Activated CD4-positive, CD25-positive, alpha-beta regulatory T cell (primary cell): ENCODE results near the gene CHST14.
"Not testable (repeated sequence)": the region's sequence is repeated elsewhere in the genome, so short reads cannot be mapped to it uniquely, and the experiment has no call there.

Experiments
- DNase-seq, 4 experiments: peaks; one replicate each; lab custom pipeline; 2025; lab: John Stamatoyannopoulos, UW

Gene CHST14

DNA sequence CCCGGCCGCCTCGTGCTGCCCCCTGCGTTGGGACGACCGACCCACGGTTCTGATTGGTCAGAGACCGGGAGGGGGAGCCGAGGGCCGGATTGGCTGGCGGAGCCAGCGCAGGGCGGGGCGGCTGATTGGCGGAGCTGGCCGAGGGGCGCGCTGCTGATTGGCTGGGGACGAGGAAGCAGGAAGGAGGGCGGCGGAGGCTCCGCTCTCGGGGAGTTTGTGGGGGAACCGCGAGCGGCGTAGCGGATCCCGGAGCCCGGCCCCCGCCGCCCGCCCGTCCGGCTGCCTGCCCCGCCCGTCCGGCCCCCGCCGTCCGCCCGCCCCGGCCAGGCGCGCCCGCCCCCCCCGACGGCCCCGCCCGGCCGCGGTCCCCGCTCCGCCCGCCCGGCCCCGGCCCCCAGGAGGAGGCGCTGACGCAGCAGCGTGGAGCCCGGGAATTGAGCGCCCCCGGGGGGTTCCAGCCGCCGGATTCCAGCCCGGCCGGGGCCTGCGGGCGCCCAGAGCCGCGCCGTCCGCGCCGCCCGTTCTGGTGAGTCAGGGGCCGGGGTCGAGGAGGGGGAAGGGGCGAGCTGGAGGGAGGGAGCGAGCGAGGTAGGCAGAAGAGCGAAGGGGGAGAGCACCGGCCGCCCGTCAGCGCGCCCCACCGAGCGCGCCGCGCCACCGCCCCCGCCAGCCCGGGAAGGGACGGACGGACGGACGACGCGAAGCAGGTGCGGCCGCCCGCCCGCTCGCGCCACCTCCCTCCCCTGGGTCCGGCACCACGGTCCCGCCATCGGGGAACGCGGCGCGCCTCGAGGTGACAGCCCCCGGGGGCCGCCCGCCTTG is 29.8 kb upstream of the CHST14 start, which contains the start of gene BAHD1:
Gene BAHD1 (plus strand): TSS at position 211 of the 822 bp plus-strand sequence. CDS start 17,512 bp downstream, outside the sequence.
- peak; percentile 87 to 92 (median 88) for DNase-seq

DNA sequence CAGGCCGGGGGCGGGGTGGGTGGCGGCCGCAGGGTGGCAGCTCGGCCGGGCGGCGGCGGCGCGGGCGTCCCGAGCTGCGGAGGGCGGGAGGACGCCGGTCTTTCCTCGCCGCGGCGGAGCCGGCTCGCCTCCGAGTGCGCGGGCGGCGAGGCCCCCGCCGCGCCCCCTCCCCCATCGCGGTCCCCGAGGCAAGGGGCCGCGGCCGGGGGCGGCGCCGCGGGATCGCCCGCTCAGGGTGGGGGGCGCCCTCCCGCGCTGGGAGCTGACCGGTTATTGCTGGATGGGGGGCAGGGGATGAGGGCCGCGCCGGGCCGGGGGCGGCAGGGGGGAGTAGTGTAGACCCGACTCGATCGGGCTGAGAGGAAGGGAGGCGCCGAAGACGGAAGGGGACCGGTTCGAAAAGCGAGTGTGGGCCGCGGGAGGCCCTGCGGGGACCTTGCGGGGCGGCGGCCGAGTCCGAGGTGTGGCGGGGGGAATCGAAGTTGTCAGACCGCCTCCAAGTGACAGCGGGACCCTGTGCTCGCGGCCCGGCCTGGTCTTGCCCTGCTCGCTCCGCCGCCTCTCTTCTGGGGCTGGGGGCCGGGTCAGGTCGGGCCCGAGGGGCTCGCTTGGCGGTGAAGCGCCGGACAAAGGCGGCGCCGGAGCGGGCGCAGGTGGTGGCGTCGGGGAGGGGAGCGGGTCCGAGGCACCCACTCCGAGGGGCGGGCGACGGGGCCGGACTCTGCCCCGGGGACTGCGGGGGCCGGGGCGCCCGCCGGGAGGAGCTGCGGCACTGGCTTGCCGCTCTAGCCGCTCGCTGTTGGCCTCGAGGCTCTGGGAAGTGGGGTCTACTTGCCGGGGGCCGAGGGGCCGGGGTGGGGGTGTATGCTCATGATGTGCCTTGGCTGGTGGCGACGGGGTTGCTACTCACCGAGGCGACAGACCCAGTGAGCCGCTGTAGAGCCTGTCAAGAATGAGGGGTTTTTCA is 28.9 kb upstream of the CHST14 start:
- DNase-seq, result no peak

DNA sequence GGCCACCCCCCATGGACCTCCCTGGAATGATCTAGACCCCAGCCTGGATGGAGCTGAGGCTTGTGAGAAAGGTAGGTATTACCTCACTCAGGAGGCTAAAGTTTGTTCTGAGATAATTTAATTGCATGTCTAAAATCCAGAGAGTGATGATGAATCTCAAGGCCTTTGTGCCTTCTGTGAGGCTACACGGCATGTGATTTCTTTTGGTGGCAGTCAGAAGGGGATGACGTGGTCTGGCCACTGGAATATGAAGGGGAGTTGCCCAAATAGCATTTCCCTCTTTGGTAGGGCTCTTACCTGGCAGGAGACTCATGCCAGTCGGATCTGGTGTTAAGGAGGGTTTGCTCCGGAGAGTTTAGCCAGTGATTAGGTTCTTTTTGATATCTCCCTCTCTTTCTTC is 27.5 kb upstream of the CHST14 start:
- DNase-seq, result no peak

DNA sequence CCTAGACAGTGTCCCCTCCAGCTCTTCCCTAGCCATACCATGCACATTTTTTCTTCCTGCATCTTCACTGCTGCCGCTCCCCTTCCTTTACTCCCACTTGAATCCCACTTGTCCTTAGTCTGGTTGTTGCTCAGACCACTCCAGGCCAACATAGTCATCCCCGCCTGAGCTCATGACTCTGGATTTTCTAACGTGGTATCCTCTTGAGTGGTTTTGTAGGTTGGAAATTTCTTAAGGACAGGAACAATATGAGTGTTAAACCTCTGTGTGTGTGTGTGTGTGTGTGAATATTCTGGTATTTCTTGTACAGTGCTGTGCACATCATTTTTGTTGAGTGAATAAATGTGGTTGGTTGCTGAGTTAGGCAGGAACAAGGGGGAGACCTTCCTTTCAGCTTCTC is 26.9 kb upstream of the CHST14 start:
- DNase-seq, result no peak

DNA sequence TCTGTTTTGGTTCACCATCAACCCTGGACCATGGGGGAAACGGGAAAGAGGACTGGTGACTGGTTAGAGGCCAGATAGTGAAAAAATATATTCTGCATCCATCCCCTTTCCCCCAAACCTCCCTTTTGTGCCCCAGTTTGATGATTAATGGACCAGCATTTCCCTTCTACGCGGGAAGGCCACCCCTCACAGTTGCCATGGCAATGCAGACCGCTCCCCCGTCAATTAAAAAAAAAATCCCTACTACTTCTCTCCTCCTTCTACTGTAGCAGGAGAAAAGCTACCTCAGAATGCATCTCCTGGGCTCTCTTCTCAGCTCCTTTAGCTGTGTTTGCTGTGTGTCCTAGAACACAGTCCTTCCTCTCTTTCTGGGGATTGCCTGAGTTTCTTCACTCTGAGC is 26.0 kb upstream of the CHST14 start:
- no peak for DNase-seq

DNA sequence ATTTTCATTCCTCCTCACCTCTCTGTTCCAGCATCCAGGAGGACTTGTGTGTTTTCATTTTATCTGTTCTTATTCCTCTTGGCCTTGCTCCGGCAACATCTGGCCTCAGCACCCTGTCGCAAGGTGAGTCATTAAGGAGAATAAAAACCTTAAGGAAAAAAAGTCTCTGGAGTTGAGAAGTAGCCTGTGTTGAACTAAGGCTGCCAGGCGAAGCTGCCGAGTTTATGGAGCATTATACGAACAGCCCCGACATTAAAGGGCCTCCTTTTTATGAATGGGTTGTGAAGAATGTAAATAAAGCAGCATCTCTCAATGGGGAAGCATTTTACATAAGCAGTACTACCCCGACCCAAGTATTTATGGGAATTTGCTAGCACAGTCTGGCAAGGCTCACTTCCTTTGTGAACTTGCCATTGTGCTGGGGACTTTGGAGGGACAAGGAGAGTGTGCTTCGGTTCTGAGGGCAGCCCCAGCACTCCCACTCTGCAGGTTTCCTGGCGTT is 25.3 kb upstream of the CHST14 start:
- no peak for DNase-seq

DNA sequence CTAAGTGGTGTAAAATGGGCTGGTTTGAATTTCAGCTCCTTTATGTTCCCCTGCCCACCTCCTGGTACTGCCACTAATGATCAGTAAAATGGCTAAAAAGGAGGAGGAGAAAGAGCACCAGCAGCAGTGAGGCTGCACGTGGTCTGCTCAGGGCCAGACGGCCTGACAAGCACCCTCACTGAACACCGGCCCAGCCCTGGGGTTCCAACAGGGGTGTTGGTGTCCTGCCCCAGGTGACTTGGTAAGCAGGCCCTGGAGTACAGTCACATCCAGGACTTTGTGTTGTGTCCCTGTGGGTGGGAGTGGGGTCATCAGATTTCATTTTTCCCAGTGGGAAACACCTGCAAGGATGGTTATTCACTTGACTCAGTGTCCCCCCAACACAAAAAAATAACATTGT is 24.6 kb upstream of the CHST14 start:
- no peak for DNase-seq

DNA sequence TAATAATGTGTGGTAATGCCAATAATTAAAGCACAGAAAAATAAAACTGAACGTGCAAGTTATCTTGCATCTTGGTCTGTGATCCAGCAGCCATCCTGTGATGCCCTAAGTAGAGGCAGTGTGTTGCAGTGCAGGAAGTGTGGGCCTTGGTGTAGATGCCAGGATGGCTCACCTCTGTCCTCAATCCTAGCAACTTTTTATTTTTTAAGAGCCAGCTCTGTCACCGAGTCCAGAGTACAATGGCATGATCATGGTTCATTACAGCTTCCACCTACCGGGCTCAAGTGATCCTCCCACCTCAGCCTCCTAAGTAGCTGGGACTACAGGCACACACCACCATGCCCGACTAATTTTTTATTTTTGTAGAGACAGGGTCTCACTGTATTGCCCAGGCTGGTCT is 22.4 kb upstream of the CHST14 start:
- no peak for DNase-seq

DNA sequence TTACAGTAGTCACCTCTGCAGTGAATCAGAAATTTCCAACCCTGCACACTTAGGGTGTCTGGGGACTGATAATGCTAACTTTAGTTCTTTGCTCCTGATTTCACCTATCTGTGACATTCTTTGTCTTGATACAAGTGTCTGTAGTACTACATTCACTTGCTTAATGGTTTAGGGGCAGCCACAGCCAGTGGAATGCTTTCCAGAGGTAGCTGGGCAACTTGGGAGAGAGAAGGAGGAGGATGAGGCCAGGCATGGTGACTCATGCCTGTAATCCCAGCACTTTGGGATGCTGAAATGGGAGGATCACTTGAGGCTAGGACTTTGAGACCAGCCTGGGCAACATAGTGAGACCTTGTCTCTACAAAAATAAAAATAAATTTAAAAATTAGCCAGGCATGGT is 21.5 kb upstream of the CHST14 start:
- no peak for DNase-seq

DNA sequence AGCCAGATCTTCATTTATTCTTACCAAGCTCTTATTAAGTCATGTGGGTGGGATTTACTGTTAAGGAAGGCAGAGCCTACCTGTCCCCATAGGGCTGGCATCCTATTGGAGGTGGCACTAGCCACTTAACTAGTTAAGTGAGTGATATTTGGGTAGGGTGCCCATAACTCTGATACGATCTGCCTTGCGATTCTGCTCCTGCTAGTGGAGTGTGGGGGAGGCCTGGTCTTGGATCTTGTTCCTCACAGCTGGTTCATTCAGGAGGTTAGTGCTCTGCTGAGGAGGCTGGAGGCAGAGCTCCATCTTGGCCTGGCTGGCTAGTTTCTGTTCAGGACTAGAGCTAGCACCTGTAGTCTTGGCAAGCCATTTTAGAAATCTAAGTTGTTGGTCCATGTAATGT is 20.7 kb upstream of the CHST14 start:
- DNase-seq, result no peak

DNA sequence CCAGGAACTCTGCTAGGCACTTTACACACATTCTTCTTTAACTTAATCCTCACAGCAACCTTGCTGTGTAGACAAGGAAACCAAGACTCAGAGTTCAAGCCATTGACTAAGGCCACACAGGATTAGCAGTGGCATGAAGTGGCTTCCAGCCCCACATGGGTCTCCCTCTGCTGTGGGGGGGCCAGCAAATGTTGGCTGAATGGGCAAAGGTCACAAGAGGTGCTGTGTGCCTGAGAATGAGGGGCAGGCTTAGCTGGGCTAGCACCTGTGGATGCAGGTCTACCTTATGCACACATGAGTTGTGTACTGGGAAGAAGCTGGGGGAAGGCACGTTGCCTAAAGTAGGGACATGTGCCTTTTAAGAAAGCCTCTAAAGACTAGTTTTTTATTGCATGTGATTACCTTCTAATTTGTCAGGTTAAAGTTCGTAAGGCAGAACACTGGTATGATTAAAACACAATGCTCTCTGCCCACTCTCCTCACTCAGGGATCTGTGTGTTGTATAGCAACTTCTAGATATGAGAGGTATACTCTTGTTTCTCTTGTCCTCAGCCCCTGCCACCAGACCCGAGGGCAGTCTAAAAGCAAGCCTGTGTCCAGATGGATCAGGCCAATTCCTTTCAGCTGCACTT is 19.1 kb upstream of the CHST14 start:
- no peak for DNase-seq

DNA sequence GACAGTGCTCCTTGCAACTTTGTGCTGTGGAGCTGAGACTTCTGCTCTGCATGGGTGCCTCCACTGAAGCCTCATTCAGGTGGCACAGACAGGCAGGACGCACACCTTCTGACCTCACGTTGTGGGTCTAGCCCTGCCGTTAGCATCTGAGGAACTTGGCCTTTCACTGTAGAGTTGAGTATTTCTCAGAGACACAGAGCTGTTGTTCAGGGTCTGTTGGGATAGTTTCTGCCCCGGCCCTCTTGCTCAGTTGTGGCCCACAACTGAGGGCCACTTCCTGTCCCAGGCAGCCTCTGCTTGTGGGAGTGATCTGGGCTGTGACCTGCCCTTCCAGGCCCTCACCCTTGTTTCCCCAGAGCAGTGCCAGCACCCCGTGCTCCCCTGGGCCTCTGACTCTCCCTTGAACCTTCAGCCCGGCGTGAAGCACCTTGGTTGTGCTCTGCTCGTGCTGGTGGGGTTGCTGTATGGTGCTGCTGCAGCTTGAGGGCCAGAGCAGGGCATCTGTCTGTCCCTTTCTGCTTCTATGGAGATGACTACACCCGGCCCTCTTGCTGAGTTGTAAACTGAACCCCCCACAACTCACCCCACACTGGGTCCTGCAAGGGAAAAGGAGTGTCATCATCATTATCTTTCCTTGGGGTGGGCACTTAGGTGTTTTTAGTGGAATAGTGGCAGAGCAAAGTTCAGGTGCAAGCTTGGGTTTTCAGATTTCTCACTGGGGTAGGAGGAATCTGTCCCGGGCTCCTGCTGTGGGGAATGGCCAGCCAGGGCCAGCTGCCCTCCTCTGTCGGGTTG is 18.3 kb upstream of the CHST14 start:
- DNase-seq, result no peak

DNA sequence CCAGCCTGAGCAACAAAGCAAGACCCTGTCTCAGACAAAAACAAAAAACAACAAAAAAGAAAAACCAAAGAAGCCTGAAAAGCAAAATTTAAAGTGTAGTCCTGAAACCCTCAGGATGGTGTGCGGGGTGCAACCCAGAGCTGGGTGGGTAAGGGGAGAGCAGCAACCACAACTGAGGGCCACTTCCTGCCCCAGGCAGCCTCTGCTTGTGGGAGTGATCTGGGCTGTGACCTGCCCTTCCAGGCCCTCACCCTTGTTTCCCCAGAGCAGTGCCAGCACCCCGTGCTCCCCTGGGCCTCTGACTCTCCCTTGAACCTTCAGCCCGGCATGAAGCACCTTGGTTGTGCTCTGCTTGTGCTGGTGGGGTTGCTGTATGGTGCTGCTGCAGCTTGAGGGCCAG is 16.8 kb upstream of the CHST14 start:
- not testable (repeated sequence) for DNase-seq

DNA sequence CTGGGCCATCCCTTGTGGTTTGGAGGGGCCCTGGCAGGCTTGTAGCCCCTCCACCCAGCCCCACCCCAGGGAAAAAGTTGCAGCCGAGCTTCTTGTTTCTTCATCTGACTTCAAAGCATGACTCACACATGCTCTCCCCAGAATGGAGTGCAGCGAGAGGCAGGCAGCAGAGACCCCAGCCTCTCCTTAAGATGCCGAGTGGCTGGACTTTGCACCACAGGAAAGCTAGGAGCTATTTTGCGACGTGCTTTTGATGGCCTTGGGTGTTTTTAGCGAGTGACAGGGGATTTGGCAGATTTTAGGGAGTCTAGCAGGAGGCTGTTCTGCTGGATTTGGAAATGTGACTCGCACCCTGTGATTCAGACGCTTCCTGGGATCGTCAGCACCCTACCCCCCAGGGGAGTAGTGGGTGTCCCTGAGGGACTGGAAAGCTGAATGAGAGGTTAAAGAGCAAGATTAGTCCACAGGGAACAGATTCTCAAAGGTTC is 15.8 kb upstream of the CHST14 start:
- DNase-seq, result no peak

DNA sequence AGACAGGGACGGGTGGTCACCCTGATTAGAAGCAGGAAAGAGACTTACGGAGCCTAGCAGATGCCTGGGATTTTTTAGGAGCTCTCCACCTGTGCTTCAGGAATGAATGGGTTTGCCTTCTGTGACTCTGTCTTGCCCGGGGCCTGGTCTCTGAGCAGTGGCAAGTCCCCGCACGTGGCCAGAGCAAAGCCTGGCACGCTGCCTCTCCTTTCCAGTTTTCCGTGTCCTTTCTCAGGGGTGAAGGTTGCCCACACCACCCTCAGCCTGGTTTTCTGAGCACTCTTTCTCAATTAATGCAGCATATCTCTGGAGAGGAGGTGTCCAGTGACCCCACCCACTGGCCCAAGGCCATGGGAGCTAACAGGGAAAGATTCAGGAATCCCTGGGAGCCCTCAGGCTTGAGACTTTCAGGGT is 14.5 kb upstream of the CHST14 start:
- no peak for DNase-seq

DNA sequence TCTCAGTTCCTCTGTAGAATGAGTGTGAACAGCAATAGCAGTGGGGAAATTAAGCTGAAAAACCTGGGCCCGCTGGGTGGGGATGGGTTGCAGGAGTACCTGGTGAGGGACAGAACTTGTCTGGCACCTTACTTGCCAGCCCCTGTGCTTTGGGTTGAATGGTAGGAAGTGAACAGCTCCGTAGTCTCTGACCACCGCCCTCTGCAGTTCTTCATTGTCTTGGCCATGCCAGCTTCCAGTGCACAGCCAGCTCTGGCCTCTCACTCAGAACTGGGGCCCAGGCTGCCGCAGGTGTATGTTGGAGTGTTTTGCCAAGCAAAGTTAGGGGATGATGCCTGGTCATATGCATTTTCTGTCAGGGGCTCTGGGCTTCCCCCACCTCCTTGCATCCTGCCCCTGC is 14.0 kb upstream of the CHST14 start:
- DNase-seq, result no peak

DNA sequence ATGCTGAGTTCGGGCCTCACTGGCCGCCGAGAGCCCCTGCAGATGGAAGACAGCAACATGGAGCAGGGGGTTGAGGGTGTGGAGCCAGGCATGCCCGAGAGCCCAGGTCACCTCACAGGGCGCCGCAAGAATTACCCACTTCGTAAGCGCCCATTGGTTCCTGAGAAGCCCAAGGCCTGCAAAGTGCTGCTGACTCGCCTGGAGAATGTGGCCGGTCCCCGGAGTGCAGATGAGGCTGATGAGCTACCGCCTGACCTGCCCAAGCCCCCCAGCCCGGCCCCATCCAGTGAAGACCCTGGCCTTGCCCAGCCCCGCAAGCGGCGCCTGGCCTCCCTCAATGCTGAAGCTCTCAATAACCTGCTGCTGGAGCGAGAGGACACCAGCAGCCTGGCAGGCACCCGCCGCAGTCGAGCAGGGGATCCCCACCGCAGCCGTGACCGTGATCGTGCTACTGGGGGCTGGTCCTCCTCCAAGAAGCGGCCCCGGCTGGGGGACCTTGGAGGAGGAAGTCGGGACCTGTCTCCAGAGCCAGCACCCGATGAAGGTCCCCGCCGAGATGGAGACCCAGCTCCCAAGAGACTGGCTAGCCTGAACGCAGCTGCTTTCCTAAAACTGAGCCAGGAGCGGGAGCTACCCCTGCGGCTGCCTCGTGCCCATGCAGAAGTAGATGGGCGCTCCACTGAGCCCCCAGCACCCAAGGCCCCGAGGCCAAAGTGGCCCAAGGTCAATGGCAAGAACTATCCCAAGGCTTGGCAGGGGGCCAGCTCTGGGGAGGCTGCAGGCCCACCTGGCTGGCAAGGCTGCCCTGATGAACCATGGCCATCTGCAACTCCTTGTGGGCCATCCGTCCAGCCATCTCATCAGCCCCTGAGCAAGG is 12.1 kb upstream of the CHST14 start:
- DNase-seq, result no peak

DNA sequence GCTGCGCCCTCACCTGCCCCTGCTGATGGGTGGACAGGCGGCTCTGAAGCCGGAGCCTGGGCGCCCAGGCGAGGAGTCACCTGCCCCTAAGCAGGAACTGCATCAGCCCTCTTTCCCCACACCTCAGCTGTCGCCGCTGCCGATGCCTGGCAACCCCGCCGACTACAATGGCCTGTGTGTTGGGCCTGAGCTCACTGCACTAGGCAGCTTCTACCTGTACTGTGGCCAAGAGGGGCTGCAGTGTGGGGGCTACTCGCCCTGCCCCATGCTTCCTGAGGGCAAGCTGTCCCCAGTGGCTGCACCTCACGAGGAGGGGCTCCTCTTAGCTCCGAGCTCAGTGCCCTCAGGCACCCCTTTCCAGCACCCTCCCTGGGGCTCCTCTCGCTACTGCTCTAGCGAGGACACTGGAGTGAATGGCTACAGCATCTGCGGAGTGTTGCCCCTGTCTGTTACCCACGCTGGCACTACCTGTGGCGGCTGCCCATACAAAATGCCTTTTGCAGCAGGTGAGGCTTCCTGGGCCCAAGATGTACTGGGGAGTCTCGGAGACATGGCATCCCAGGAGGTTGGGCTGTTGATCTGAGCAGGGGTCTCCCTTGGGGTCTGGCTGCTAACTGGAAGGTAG is 11.3 kb upstream of the CHST14 start:
- DNase-seq, result no peak

DNA sequence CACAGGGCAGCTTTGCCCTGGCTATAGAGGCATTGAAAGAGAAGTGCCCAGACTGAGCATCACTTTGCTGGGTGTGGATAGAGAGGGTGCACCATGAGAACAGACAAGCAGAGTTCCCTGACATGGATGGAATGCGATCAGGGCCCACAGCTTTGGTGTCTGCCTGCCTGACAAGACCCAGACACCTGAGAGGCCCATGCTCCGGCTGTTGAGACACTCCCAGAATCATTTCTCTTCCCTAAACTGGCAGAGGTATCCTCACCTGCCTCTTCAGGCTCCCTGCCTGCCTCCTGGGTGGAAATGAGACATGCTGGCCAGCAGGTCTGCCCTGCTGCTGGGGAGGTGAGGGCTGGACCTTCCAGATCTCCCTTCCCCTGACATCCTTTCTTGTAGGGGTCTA is 10.4 kb upstream of the CHST14 start:
- DNase-seq, result no peak

DNA sequence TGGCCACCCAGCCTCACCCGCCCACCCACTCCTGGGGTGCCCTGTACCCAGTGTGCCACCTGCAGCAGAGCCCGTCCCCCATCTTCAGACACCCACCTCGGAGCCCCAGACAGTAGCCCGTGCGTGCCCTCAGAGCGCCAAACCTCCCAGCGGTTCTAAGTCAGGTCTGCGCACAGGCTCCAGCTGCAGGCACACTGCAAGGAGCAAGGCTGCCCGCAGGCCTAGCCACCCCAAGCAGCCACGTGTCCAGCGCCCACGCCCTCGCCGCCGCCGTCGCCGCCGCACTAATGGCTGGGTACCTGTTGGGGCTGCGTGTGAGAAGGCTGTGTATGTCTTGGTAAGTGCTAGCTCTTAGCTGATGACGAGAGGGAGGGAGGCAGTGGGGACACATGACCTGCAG is 8.8 kb upstream of the CHST14 start:
- DNase-seq, result no peak
